Right atrium auricular region (tissue), 2 donors: ENCODE data around the gene GRM7. TPM values are rescaled to one million over a fixed set of nuclear protein-coding genes. Genes with fewer than 3 reads are reported as not detected.

ENCODE experiments used
- DNase-seq: peaks from one replicate; pipeline ENCODE4 v3.0.0-alpha.2; 2019; ENCODE audit warnings: low spot score
- H3K27ac ChIP-seq, 2 donors: fragments of 200-600 bp; sonication (generic); 1 replicate in 1 of 2; 2 replicates in 1 of 2; pipeline ENCODE4 v1.5.1; 2016 to 2019
- H3K27me3 ChIP-seq, 2 donors: fragments of 200-600 bp; sonication (generic); one replicate each; pipeline versions ENCODE4 v1.5.1 to v1.6.0; 2017 to 2019
- H3K36me3 ChIP-seq: fragments of 200-600 bp; sonication (generic); one replicate; pipeline ENCODE4 v1.5.1; 2016
- H3K4me1 ChIP-seq, 2 donors: fragments of 200-600 bp; sonication (generic); one replicate each; pipeline versions ENCODE4 v1.5.1 to v1.6.0; 2017 to 2019
- H3K4me3 ChIP-seq, 2 donors: fragments of 200-600 bp; sonication (generic); 1 replicate in 1 of 2; 2 replicates in 1 of 2; pipeline ENCODE4 v1.5.1; 2017 to 2019; ENCODE audit warnings: mild to moderate bottlenecking in 1 of 2, moderate library complexity in 1 of 2
- H3K9me3 ChIP-seq, 2 donors: fragments of 200-600 bp; sonication (generic); one replicate each; pipeline ENCODE4 v1.5.1; 2019
- CTCF ChIP-seq, 2 donors: fragments of 200-600 bp; sonication (generic); IDR thresholded peaks; one replicate each; pipeline ENCODE4 v1.5.1; 2019; ENCODE audit warnings: antibody characterized with exemption in 2 of 2
- total RNA-seq, 2 donors: library from RNA; depleted of rRNA; stranded (reverse); fragments of >200 nt; gene quantifications; one replicate each; pipeline ENCODE4 v1.1.0, GENCODE V29; 2016

Gene GRM7
- total RNA-seq, 2 donors from 2014 or later: not detected

GRCh38 chr3:7638103-7638502 is 777.2 kb downstream of the GRM7 start:
- no peak for TF ChIP-seq CTCF (IDR thresholded peaks at IDR 0.05)
- H3K27ac ChIP-seq: no peak overlapping the region
- no peaks in the 10 kb centered on the region for H3K4me1 ChIP-seq
- no peak for DNase-seq
- no peaks in the 10 kb centered on the region for H3K36me3 ChIP-seq
- no peak overlapping the region for H3K4me3 ChIP-seq
- no peaks in the 10 kb centered on the region for H3K9me3 ChIP-seq
- no peaks in the 10 kb centered on the region for H3K27me3 ChIP-seq

- no peak for DNase-seq
- no peaks in the 10 kb centered on the region for H3K4me1 ChIP-seq
- no peaks in the 10 kb centered on the region for H3K36me3 ChIP-seq
- TF ChIP-seq CTCF (IDR thresholded peaks at IDR 0.05): no peak
- H3K4me3 ChIP-seq: no peak overlapping the region
- no peak overlapping the region for H3K27ac ChIP-seq
- no peaks in the 10 kb centered on the region for H3K9me3 ChIP-seq
- H3K27me3 ChIP-seq: no peaks in the 10 kb centered on the region
Observed at GRCh38 chr3:7640787-7641186, 779.9 kb downstream of the GRM7 start.

- no peak for DNase-seq
- TF ChIP-seq CTCF (IDR thresholded peaks at IDR 0.05): no peak
- Histone ChIP-seq H3K9me3 (no peaks in the 10 kb centered on the region), H3K27me3 (no peaks in the 10 kb centered on the region), H3K4me1 (no peaks in the 10 kb centered on the region), H3K36me3 (no peaks in the 10 kb centered on the region), H3K27ac (no peak overlapping the region), H3K4me3 (no peak overlapping the region)
Observed at GRCh38 chr3:7646851-7647250, 785.9 kb downstream of the GRM7 start.

- Histone ChIP-seq H3K4me3 (no peak overlapping the region), H3K27me3 (no peaks in the 10 kb centered on the region), H3K4me1 (no peaks in the 10 kb centered on the region), H3K36me3 (no peaks in the 10 kb centered on the region), H3K27ac (no peak overlapping the region), H3K9me3 (no peaks in the 10 kb centered on the region)
- TF ChIP-seq CTCF (IDR thresholded peaks at IDR 0.05): no peak
- no peak for DNase-seq
Observed at GRCh38 chr3:7650466-7650865, 789.6 kb downstream of the GRM7 start.

GRCh38 chr3:7651274-7651673 is 790.4 kb downstream of the GRM7 start:
- Histone ChIP-seq H3K36me3 (no peaks in the 10 kb centered on the region), H3K27me3 (no peaks in the 10 kb centered on the region), H3K9me3 (no peaks in the 10 kb centered on the region), H3K4me1 (no peaks in the 10 kb centered on the region), H3K4me3 (no peak overlapping the region), H3K27ac (no peak overlapping the region)
- no peak for TF ChIP-seq CTCF (IDR thresholded peaks at IDR 0.05)
- DNase-seq: no peak
